GM12892 (cell line): Measurements from ENCODE around the gene KCNC4. TPM values are rescaled to one million over a fixed set of nuclear protein-coding genes. Genes with fewer than 3 reads are reported as not detected.
A peak's percentile ranks its signal among the peaks of the same experiment; 100 is the strongest.

ENCODE experiments used
- DNase-seq: peaks from one replicate; pipeline ENCODE4 v3.0.0; 2011; ENCODE audit not compliant: insufficient read length
- FAIRE-seq: peaks from 2 replicates; lab custom pipeline; 2011; peaks lifted over from hg19 to GRCh38; lab: Jason Lieb, UNC
- POLR2A ChIP-seq: IDR thresholded peaks from 2 replicates; pipeline ENCODE4 v1.6.1; 2011; ENCODE audit warnings: low read depth, low read length, control low read depth
- POLR2AphosphoS5 ChIP-seq: IDR thresholded peaks from 2 replicates; pipeline ENCODE4 v1.6.1; 2011; ENCODE audit warnings: low read depth, low read length, control low read depth
- TAF1 ChIP-seq: IDR thresholded peaks from 2 replicates; pipeline ENCODE4 v1.6.1; 2011; ENCODE audit warnings: low read depth, mild to moderate bottlenecking, control low read depth, low read length, borderline replicate concordance
- polyA plus RNA-seq: library from polyadenylated mRNA; unstranded; fragments of >200 nt; gene quantifications from one replicate; pipeline ENCODE4 v1.2.1, GENCODE V29; 2012; ENCODE audit warnings: missing spikeins, inconsistent platforms; ENCODE audit not compliant: missing spikeins

The KCNC4 gene
- 0.81 TPM for polyA plus RNA-seq

- FAIRE-seq = peak; percentile 93
- peak; percentile 88 for DNase-seq
Observed at GRCh38 chr1:110209715-110210603, at the start of gene KCNC4. Gene KCNC4 (plus strand): TSS chr1:110210314. CDS start chr1:110211500, 1,186 bp downstream.

GRCh38 chr1:110160538-110161100 is 49.5 kb upstream of the KCNC4 start:
- no peak for FAIRE-seq
- TF ChIP-seq POLR2A = no peak
- TF ChIP-seq POLR2AphosphoS5 = no peak
- TF ChIP-seq TAF1 = no peak
- no peak for DNase-seq

More at GRCh38 chr1:110209715-110210603, at the start of gene KCNC4:
- TF ChIP-seq TAF1 (no peak), POLR2A (no peak), POLR2AphosphoS5 (no peak)

- FAIRE-seq (no peak), DNase-seq (no peak)
- no peak for TF ChIP-seq POLR2AphosphoS5
- TF ChIP-seq POLR2A = no peak
- no peak for TF ChIP-seq TAF1
Observed at GRCh38 chr1:110161165-110161564, 48.9 kb upstream of the KCNC4 start.

- DNase-seq (no peak), FAIRE-seq (no peak)
- TF ChIP-seq TAF1 = no peak
- no peak for TF ChIP-seq POLR2AphosphoS5
Observed at GRCh38 chr1:110161849-110162248, 48.3 kb upstream of the KCNC4 start.

GRCh38 chr1:110163591-110163990 is 46.5 kb upstream of the KCNC4 start:
- FAIRE-seq (no peak), DNase-seq (no peak)
- TF ChIP-seq POLR2A = no peak
- TF ChIP-seq TAF1 = no peak
- TF ChIP-seq POLR2AphosphoS5 = no peak

GRCh38 chr1:110164725-110165350 is 45.3 kb upstream of the KCNC4 start:
- DNase-seq (no peak), FAIRE-seq (no peak)
- no peak for TF ChIP-seq TAF1

- TF ChIP-seq POLR2A = no peak
- no peak for TF ChIP-seq TAF1
- no peak for TF ChIP-seq POLR2AphosphoS5
- no peak for FAIRE-seq
- no peak for DNase-seq
Observed at GRCh38 chr1:110165761-110166231, 44.3 kb upstream of the KCNC4 start.

GRCh38 chr1:110166861-110167260 is 43.3 kb upstream of the KCNC4 start:
- TF ChIP-seq TAF1 (no peak), POLR2A (no peak), POLR2AphosphoS5 (no peak)
- DNase-seq = no peak
- no peak for FAIRE-seq

GRCh38 chr1:110170766-110171733 is 39.1 kb upstream of the KCNC4 start:
- no peak for DNase-seq
- no peak for FAIRE-seq
- no peak for TF ChIP-seq POLR2AphosphoS5
- TF ChIP-seq POLR2A = no peak

- no peak for DNase-seq
- no peak for TF ChIP-seq POLR2A
- no peak for TF ChIP-seq POLR2AphosphoS5
- TF ChIP-seq TAF1 = no peak
- no peak for FAIRE-seq
Observed at GRCh38 chr1:110172001-110172400, 38.1 kb upstream of the KCNC4 start.

- TF ChIP-seq TAF1 (no peak), POLR2AphosphoS5 (no peak), POLR2A (no peak)
- FAIRE-seq = no peak
- no peak for DNase-seq
Observed at GRCh38 chr1:110173466-110174105, 36.5 kb upstream of the KCNC4 start.
